Upper lobe of left lung (tissue), 4 donors: ENCODE data around the gene PGRMC1.

ENCODE experiments used
- CTCF ChIP-seq, 6 experiments: fragments of 450-650 bp in 4 of 6; fragments of 200-600 bp in 2 of 6; sonication (generic) in 2 of 6; IDR thresholded peaks; one replicate each; pipeline ENCODE4 v1.5.1; 2016 to 2019; ENCODE audit warnings: antibody characterized with exemption in 6 of 6
- POLR2A ChIP-seq, 4 donors: fragments of 450-650 bp; IDR thresholded peaks; one replicate each; pipeline ENCODE4 v1.5.1; 2016 to 2017; ENCODE audit warnings: antibody characterized with exemption in 4 of 4, mild to moderate bottlenecking in 2 of 4
- POLR2AphosphoS5 ChIP-seq, 2 donors: sonication (generic); formaldehyde crosslinking; IDR thresholded peaks; one replicate each; pipeline ENCODE4 v1.5.1; 2017; ENCODE audit warnings: antibody characterized with exemption in 2 of 2

GRCh38 chrX:119228512-119229252, 7.4 kb upstream of the PGRMC1 start:
- TF ChIP-seq POLR2AphosphoS5 (IDR thresholded peaks at IDR 0.05) (no peak), CTCF (IDR thresholded peaks at IDR 0.05) (no peak), POLR2A (IDR thresholded peaks at IDR 0.05) (no peak)
